Measurements from ENCODE around the gene JMJD8. TPM values are rescaled to one million over a fixed set of nuclear protein-coding genes. Genes with fewer than 3 reads are reported as not detected.

Gene JMJD8
- total and polyA plus RNA-seq, 7 experiments from 2014 or later, result 26.8 to 62.1 (median 43.2) TPM

DNA sequence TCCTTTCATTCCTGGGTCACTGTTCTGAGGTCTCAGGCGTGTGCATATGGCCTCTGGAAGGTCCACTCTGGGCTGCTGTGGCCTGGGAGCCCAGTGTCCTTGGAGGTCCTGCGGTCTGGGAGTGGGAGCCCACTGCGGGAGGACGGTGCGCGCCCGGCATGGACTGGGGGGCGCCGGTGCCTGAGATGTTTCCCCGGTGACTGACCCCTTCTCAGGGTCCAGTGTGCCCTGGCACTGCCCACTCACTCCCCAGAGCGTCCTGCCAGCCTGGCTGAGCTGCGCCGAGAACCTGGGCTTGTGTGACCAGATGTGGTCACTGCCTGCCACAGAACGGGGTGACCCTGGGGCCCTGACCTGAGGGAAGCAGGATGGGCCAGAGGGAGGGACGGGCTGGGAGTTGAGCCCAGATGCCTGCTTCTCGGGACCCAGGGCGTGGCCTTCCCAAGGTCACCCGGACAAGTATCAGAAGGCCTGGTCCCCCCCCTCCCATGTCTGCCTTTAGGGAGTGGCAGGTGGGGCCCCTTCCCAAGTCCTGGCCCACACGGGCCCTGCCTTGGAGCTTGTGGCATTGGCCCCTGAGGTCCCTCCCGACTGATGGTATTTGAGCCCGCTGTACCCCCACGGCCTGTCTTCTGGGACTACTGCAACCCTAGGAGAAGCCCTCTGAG is 9.8 kb downstream of the JMJD8 start:
- POLR2A ChIA-PET, result interaction anchor here (0.6 to 3.1 kb wide), 4 partner anchors 21 to 537 kb away, joined by 3 to 12 read pairs (median 3); no protein-coding TSS in a partner anchor
- H3K4me1 ChIP-seq (ENCODE audit: control insufficient read depth in 2 of 2, insufficient read depth in 2 of 2, low read length in 2 of 2), result no peaks in the 10 kb centered on the region

DNA sequence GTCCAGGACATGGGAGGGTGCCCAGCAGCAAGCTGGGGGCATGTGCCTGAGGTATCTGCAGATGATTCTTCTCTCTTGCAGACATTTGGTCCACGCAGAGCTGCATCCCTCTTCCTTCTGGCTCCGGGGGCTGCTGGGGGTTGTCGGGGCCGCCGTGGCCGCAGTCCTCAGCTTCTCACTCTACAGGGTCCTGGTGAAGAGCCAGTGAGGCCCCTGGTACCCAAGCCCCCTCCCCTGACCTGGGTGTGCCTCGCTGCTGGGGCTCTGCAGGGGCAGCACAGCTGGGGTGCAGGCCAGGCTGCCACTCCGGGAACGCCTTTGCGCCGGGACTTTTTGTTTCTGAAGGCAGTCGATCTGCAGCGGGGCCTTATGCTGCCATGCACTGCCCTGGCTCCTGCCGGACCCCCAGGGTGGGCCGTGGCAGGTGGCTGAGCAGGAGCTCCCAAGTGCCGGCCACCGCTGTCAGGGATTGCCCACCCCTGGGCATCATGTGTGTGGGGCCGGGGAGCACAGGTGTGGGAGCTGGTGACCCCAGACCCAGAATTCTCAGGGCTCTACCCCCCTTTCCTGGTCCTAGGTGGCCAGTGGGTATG is 10.6 kb downstream of the JMJD8 start:
- no peaks in the 10 kb centered on the region for H3K4me1 ChIP-seq (ENCODE audit: control insufficient read depth in 2 of 2, insufficient read depth in 2 of 2, low read length in 2 of 2)
- ATAC-seq, result no peak
- no peaks in the 10 kb centered on the region for H3K27me3 ChIP-seq (ENCODE audit: control insufficient read depth in 2 of 2, insufficient read depth in 2 of 2, low read length in 2 of 2)
- H3K4me3 ChIP-seq (ENCODE audit: low read length), result no peak overlapping the region
- no peak overlapping the region for H3K27ac ChIP-seq (ENCODE audit: low read depth, low read length)
- H3K4me3 Mint-ChIP-seq, result no peak overlapping the region
- no peaks in the 10 kb centered on the region for H3K9me3 Mint-ChIP-seq
- intact Hi-C loops (cut with micrococcal nuclease), result no loop called here
- DNase-seq, result no peak
- ChIA-PET CTCF (no interaction called here), POLR2A (interaction anchor here (1.0 to 1.2 kb wide), 2 partner anchors 16 to 22 kb away, joined by 3 to 4 read pairs; partner anchors contain the start of gene WDR24)
- H3K36me3 ChIP-seq (ENCODE audit: control insufficient read depth in 2 of 3, insufficient read depth in 3 of 3, low read length in 3 of 3), result peaks cover 0 to 56% (median 3%) of the 10 kb centered on the region in 3 experiments
- peaks cover 0 to 7% (median 0%) of the 10 kb centered on the region in 5 donors for H3K27me3 Mint-ChIP-seq
- H3K27ac Mint-ChIP-seq, result no peak overlapping the region
- peaks cover 0 to 10% (median 5%) of the 10 kb centered on the region in 7 donors for H3K4me1 Mint-ChIP-seq
- H3K36me3 Mint-ChIP-seq, result peaks cover 0 to 10% (median 3%) of the 10 kb centered on the region in 5 donors
- no peaks in the 10 kb centered on the region for H3K9me3 ChIP-seq (ENCODE audit: control insufficient read depth in 2 of 3, low read length in 3 of 3)

More for the DNA sequence above, 9.8 kb downstream of the JMJD8 start:
- H3K36me3 Mint-ChIP-seq, result peaks cover 0 to 10% (median 3%) of the 10 kb centered on the region in 5 donors
- Histone ChIP-seq H3K27ac (ENCODE audit: low read depth, low read length) (no peak overlapping the region), H3K9me3 (ENCODE audit: control insufficient read depth in 2 of 3, low read length in 3 of 3) (no peaks in the 10 kb centered on the region), H3K4me3 (ENCODE audit: low read length) (no peak overlapping the region), H3K27me3 (ENCODE audit: control insufficient read depth in 2 of 2, insufficient read depth in 2 of 2, low read length in 2 of 2) (no peaks in the 10 kb centered on the region), H3K36me3 (ENCODE audit: control insufficient read depth in 2 of 3, insufficient read depth in 3 of 3, low read length in 3 of 3) (peaks cover 0 to 53% (median 3%) of the 10 kb centered on the region in 3 experiments)
- H3K4me3 Mint-ChIP-seq, result peak overlapping the region in 2 of 10 donors; percentile 45 to 51
- peaks cover 0 to 7% (median 0%) of the 10 kb centered on the region in 5 donors for H3K27me3 Mint-ChIP-seq
- no peak overlapping the region for H3K27ac Mint-ChIP-seq
- CTCF ChIA-PET, result no interaction called here
- ATAC-seq (no peak), DNase-seq (no peak)
- H3K9me3 Mint-ChIP-seq, result no peaks in the 10 kb centered on the region
- intact Hi-C loops (cut with micrococcal nuclease), result no loop called here
- peaks cover 0 to 14% (median 5%) of the 10 kb centered on the region in 7 donors for H3K4me1 Mint-ChIP-seq

DNA sequence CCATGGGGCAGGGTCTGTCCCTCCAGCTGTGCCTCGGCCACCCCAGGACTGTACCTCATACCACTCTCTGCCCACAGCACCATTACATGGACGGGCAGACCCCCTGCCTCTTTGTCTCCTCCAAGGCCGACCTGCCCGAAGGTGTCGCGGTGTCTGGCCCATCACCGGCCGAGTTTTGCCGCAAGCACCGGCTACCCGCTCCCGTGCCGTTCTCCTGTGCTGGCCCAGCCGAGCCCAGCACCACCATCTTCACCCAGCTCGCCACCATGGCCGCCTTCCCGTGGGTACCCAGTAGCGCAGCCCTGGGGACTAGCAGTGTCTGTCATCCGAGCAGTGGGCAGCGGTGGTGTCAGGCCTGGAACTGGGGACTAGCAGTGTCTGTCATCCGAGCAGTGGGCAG is 11.3 kb downstream of the JMJD8 start:
- ChIA-PET CTCF (no interaction called here), POLR2A (interaction anchor here (0.9 to 1.0 kb wide), 2 partner anchors 17 to 22 kb away, joined by 3 to 4 read pairs; partner anchors contain the start of gene WDR24)
- Histone ChIP-seq H3K4me1 (ENCODE audit: control insufficient read depth in 2 of 2, insufficient read depth in 2 of 2, low read length in 2 of 2) (no peaks in the 10 kb centered on the region), H3K36me3 (ENCODE audit: control insufficient read depth in 2 of 3, insufficient read depth in 3 of 3, low read length in 3 of 3) (peaks cover 0 to 56% (median 3%) of the 10 kb centered on the region in 3 experiments), H3K9me3 (ENCODE audit: control insufficient read depth in 2 of 3, low read length in 3 of 3) (no peaks in the 10 kb centered on the region), H3K4me3 (ENCODE audit: low read length) (no peak overlapping the region), H3K27me3 (ENCODE audit: control insufficient read depth in 2 of 2, insufficient read depth in 2 of 2, low read length in 2 of 2) (no peaks in the 10 kb centered on the region), H3K27ac (ENCODE audit: low read depth, low read length) (no peak overlapping the region)
- H3K4me1 Mint-ChIP-seq, result peaks cover 0 to 11% (median 5%) of the 10 kb centered on the region in 7 donors
- H3K27ac Mint-ChIP-seq, result no peak overlapping the region
- H3K27me3 Mint-ChIP-seq, result peaks cover 0 to 7% (median 0%) of the 10 kb centered on the region in 5 donors
- no peaks in the 10 kb centered on the region for H3K9me3 Mint-ChIP-seq
- DNase-seq (no peak), ATAC-seq (no peak)
- intact Hi-C loops (cut with micrococcal nuclease), result no loop called here
- H3K4me3 Mint-ChIP-seq, result no peak overlapping the region
- peaks cover 0 to 10% (median 3%) of the 10 kb centered on the region in 5 donors for H3K36me3 Mint-ChIP-seq

DNA sequence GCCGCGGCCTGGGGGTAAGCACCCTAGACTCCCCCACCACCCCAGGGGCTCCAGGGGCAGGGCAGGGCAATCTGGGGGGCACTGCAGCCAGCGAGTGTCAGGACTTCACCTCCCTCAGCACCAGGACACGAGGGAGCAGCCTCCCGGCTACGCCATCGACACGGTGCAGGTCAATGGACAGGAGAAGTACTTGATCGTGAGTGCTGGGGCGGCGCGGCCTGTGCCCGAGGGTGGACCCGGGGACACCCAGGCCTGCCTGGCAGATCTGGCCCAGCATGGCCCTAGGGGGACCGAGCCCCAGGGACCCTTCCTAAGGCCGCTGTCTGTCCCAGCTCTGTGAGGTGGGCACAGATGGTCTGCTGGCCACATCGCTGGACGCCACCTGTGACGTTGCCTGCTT is 11.8 kb downstream of the JMJD8 start:
- peaks cover 0 to 15% (median 9%) of the 10 kb centered on the region in 7 donors for H3K4me1 Mint-ChIP-seq
- no peak overlapping the region for H3K4me3 Mint-ChIP-seq
- peaks cover 0 to 10% (median 3%) of the 10 kb centered on the region in 5 donors for H3K36me3 Mint-ChIP-seq
- Histone ChIP-seq H3K4me1 (ENCODE audit: control insufficient read depth in 2 of 2, insufficient read depth in 2 of 2, low read length in 2 of 2) (peaks cover 3 to 4% of the 10 kb centered on the region in 2 donors), H3K36me3 (ENCODE audit: control insufficient read depth in 2 of 3, insufficient read depth in 3 of 3, low read length in 3 of 3) (peaks cover 0 to 56% (median 3%) of the 10 kb centered on the region in 3 experiments), H3K27ac (ENCODE audit: low read depth, low read length) (no peak overlapping the region), H3K9me3 (ENCODE audit: control insufficient read depth in 2 of 3, low read length in 3 of 3) (no peaks in the 10 kb centered on the region), H3K4me3 (ENCODE audit: low read length) (no peak overlapping the region), H3K27me3 (ENCODE audit: control insufficient read depth in 2 of 2, insufficient read depth in 2 of 2, low read length in 2 of 2) (no peaks in the 10 kb centered on the region)
- ATAC-seq (no peak), DNase-seq (no peak)
- H3K9me3 Mint-ChIP-seq, result no peaks in the 10 kb centered on the region
- H3K27me3 Mint-ChIP-seq, result peaks cover 0 to 7% (median 0%) of the 10 kb centered on the region in 5 donors
- ChIA-PET CTCF (no interaction called here), POLR2A (interaction anchor here (0.9 to 5.3 kb wide), 2 partner anchors 17 to 23 kb away, joined by 3 to 33 read pairs; partner anchors contain the start of gene WDR24)
- intact Hi-C loops (cut with micrococcal nuclease), result no loop called here
- H3K27ac Mint-ChIP-seq, result no peak overlapping the region

DNA sequence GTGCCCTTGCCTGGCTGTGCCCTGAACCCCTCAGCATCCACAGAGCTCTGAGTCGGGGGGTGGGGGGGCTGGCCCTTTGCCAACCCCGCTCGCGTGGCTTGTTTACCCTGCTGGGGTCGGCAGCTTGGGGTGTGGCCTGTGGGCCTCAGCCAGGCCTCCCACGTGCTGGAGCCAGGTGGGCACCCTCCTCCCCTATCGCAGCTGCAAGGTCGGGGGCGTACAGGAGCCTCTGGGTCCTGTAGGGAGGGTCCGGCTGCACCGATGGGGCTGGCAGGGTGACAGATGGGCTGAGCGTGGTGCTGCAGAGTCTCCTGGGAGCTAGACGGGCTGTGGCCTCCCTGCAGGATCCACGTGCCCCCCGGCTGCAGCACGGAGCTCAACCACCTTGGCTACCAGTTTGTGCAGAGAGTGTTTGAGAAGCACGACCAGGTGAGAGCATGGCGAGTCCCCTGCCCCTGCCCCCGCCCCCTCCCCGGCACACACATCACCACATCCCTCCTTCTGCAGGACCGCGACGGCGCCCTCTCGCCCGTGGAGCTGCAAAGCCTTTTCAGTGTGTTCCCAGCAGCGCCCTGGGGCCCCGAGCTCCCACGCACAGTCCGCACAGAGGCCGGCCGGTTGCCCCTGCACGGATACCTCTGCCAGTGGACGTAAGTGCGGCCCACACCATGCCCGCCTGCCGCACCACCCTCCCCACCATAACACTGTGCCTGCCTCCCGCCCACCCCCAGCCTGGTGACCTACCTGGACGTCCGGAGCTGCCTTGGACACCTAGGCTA is 12.6 kb downstream of the JMJD8 start:
- peaks cover 0 to 56% (median 3%) of the 10 kb centered on the region in 3 experiments for H3K36me3 ChIP-seq (ENCODE audit: control insufficient read depth in 2 of 3, insufficient read depth in 3 of 3, low read length in 3 of 3)
- no peaks in the 10 kb centered on the region for H3K9me3 Mint-ChIP-seq

More for the DNA sequence above, 12.6 kb downstream of the JMJD8 start:
- ChIA-PET CTCF (no interaction called here), POLR2A (interaction anchor here (1.0 to 5.3 kb wide), 2 partner anchors 15 to 18 kb away, joined by 3 to 33 read pairs; partner anchors contain the start of gene WDR24)
- intact Hi-C loops (cut with micrococcal nuclease), result no loop called here
- H3K9me3 ChIP-seq (ENCODE audit: control insufficient read depth in 2 of 3, low read length in 3 of 3), result no peaks in the 10 kb centered on the region
- Mint-ChIP-seq H3K4me3 (peak overlapping the region in 2 of 10 donors; percentile 8 to 37), H3K4me1 (peaks cover 0 to 12% (median 9%) of the 10 kb centered on the region in 7 donors), H3K27ac (no peak overlapping the region), H3K27me3 (peaks cover 0 to 7% (median 0%) of the 10 kb centered on the region in 5 donors), H3K36me3 (peaks cover 0 to 10% (median 3%) of the 10 kb centered on the region in 5 donors)
- H3K27ac ChIP-seq (ENCODE audit: low read depth, low read length), result no peak overlapping the region
- DNase-seq (no peak), ATAC-seq (no peak)
- peaks cover 9 to 11% of the 10 kb centered on the region in 2 donors for H3K4me1 ChIP-seq (ENCODE audit: control insufficient read depth in 2 of 2, insufficient read depth in 2 of 2, low read length in 2 of 2)
- no peak overlapping the region for H3K4me3 ChIP-seq (ENCODE audit: low read length)
- H3K27me3 ChIP-seq (ENCODE audit: control insufficient read depth in 2 of 2, insufficient read depth in 2 of 2, low read length in 2 of 2), result no peaks in the 10 kb centered on the region

Data from naive thymus-derived CD4-positive, alpha-beta T cell (primary cell).